Endothelial cell (in vitro differentiated cells): ENCODE data around the gene TAF15. TPM values are rescaled to one million over a fixed set of nuclear protein-coding genes. Genes with fewer than 3 reads are reported as not detected.

ENCODE experiments used
- DNase-seq: peaks from one replicate; pipeline ENCODE4 v3.0.0; 2021; ENCODE audit warnings: low spot score
- H3K27ac Mint-ChIP-seq: one replicate; pipeline ENCODE4 v1.8.0; 2021; ENCODE audit warnings: mixed read lengths, inconsistent platforms; ENCODE audit not compliant: unreplicated experiment
- H3K27me3 Mint-ChIP-seq: one replicate; pipeline ENCODE4 v1.8.0; 2021; ENCODE audit warnings: mild to moderate bottlenecking, moderate library complexity, mixed read lengths, inconsistent platforms; ENCODE audit not compliant: unreplicated experiment
- H3K36me3 Mint-ChIP-seq: one replicate; pipeline ENCODE4 v1.8.0; 2021; ENCODE audit warnings: mild to moderate bottlenecking, low read depth, mixed read lengths, inconsistent platforms; ENCODE audit not compliant: unreplicated experiment
- H3K4me1 Mint-ChIP-seq: one replicate; pipeline ENCODE4 v1.8.0; 2021; ENCODE audit warnings: mild to moderate bottlenecking, mixed read lengths, inconsistent platforms; ENCODE audit not compliant: unreplicated experiment
- H3K4me3 Mint-ChIP-seq: one replicate; pipeline ENCODE4 v1.8.0; 2021; ENCODE audit warnings: mild to moderate bottlenecking, mixed read lengths, inconsistent platforms; ENCODE audit not compliant: unreplicated experiment
- H3K9me3 Mint-ChIP-seq: one replicate; pipeline ENCODE4 v1.8.0; 2021; ENCODE audit warnings: mixed read lengths, inconsistent platforms; ENCODE audit not compliant: unreplicated experiment
- long read RNA-seq: library from polyadenylated mRNA; unstranded; transcript quantifications from one replicate; pipeline ENCODE4 v2.0.0, GENCODE V29; 2020; ENCODE audit not compliant: unreplicated experiment
- total RNA-seq: library from RNA; stranded (reverse); fragmentation: NEBNext Ultra II Directional; extraction: Animal tissue kit (Norgen Biotek cat#: 25700); gene quantifications from one replicate; pipeline ENCODE4 v1.2.1, GENCODE V29; 2021; ENCODE audit not compliant: unreplicated experiment
- TF ChIP-seq, protein P1 (sequence below): fragments of 200-600 bp; sonication (generic); IDR thresholded peaks from one replicate; pipeline ENCODE4 v1.5.0; 2021; ENCODE audit warnings: antibody characterized with exemption; ENCODE audit not compliant: unreplicated experiment

TAF15 gene
- 188 TPM for total RNA-seq
- long read RNA-seq, partial matches to known transcripts = 0 of 1 reads
- long read RNA-seq, other reads (novel, unspliced or antisense) = 0 of 1 reads

DNA sequence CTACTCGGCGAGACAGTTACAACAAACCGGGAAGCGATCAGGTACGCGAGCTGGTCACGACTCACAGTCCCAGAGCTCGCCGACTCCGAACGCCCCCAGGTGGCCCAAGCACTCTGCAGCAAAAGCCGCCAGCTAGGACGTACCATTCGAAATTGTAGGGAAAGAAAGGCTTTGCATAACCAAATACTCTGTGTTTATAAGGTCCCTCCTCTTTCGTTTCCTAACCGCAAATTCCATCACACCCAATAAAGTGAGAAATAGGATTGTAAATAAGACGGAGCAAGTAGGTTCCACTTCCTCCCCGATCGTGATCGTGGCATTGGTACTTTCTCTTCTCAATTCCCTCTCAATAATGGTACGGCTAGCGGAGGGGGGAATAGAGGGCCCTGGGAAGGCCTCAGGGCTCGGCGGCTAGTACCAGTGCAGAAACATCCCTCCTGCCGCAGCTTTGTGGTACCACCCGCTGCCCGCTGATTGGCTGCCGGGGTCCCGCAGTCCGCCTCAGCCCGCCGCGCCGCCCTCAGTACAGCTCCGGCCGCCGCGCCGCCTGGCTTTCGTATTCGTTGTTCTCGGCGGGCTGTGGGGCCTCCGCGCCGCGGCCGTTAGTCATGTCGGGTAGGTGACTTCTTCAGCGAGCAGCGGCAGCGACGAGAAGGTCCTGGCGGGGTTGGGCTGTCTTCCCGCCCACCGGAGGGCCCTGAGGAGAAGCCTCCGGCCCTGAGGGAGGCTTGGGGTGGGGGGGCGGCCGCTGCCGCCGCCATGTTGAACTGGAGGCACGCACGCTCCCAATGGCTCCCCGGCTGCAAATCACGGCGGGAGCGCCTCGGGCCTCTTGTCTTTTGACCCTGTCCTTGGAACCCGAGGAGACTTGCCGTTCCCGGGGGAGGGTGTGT, at the start of gene TAF15:
Gene TAF15 (plus strand): TSS at position 523 of the 893 bp plus-strand sequence. CDS start 86 bp downstream, at position 609.
- Mint-ChIP-seq H3K36me3 (no peaks in the 10 kb centered on the region), H3K4me3 (peak within 1 kb of the TSS; percentile 96), H3K9me3 (no peaks in the 10 kb centered on the region), H3K27me3 (peaks cover 2% of the 10 kb centered on the region), H3K4me1 (peaks cover 38% of the 10 kb centered on the region), H3K27ac (peak within 1 kb of the TSS; percentile 96)
- peak; percentile 93 for DNase-seq
- TF ChIP-seq, protein P1, sequence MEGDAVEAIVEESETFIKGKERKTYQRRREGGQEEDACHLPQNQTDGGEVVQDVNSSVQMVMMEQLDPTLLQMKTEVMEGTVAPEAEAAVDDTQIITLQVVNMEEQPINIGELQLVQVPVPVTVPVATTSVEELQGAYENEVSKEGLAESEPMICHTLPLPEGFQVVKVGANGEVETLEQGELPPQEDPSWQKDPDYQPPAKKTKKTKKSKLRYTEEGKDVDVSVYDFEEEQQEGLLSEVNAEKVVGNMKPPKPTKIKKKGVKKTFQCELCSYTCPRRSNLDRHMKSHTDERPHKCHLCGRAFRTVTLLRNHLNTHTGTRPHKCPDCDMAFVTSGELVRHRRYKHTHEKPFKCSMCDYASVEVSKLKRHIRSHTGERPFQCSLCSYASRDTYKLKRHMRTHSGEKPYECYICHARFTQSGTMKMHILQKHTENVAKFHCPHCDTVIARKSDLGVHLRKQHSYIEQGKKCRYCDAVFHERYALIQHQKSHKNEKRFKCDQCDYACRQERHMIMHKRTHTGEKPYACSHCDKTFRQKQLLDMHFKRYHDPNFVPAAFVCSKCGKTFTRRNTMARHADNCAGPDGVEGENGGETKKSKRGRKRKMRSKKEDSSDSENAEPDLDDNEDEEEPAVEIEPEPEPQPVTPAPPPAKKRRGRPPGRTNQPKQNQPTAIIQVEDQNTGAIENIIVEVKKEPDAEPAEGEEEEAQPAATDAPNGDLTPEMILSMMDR = peak; percentile 59

- H3K36me3 Mint-ChIP-seq = peaks cover 5% of the 10 kb centered on the region
- DNase-seq = no peak
- no peaks in the 10 kb centered on the region for H3K9me3 Mint-ChIP-seq
- H3K27ac Mint-ChIP-seq = no peak within 1 kb of the TSS
- TF ChIP-seq, protein P1 = no peak
- H3K27me3 Mint-ChIP-seq = peaks cover 7% of the 10 kb centered on the region
- H3K4me1 Mint-ChIP-seq = peaks cover 12% of the 10 kb centered on the region
- H3K4me3 Mint-ChIP-seq = no peak within 1 kb of the TSS
These were observed 48.7 kb upstream of the TAF15 start, which contains the start of gene C17orf50 for GRCh38 chr17:35760587-35760986. C17orf50 (plus strand) TSS chr17:35760887; CDS start chr17:35760942, 55 bp downstream.

GRCh38 chr17:35761601-35762000, 47.7 kb upstream of the TAF15 start:
- Mint-ChIP-seq H3K4me3 (no peak overlapping the region), H3K4me1 (peaks cover 19% of the 10 kb centered on the region), H3K9me3 (no peaks in the 10 kb centered on the region), H3K27ac (no peak overlapping the region), H3K36me3 (peaks cover 5% of the 10 kb centered on the region), H3K27me3 (peaks cover 7% of the 10 kb centered on the region)
- TF ChIP-seq, protein P1 = no peak
- DNase-seq = no peak

- H3K9me3 Mint-ChIP-seq = no peaks in the 10 kb centered on the region
These were observed 45.5 kb upstream of the TAF15 start for GRCh38 chr17:35763767-35764122.

More at GRCh38 chr17:35763767-35764122, 45.5 kb upstream of the TAF15 start:
- no peak for DNase-seq
- Mint-ChIP-seq H3K36me3 (peaks cover 5% of the 10 kb centered on the region), H3K4me3 (peak overlapping the region; percentile 87), H3K27ac (no peak overlapping the region), H3K27me3 (peaks cover 8% of the 10 kb centered on the region), H3K4me1 (peaks cover 19% of the 10 kb centered on the region)
- TF ChIP-seq, protein P1 = no peak
